Fibroblast of villous mesenchyme (primary cell): Measurements from ENCODE around the gene CFAP65. TPM values are rescaled to one million over a fixed set of nuclear protein-coding genes. Genes with fewer than 3 reads are reported as not detected.
A peak's percentile ranks its signal among the peaks of the same experiment; 100 is the strongest.

Experiments used
- DNase-seq: peaks from one replicate; pipeline ENCODE4 v3.0.0-alpha.2; 2010; ENCODE audit warnings: low read depth
- H3K4me3 ChIP-seq: 2 replicates; pipeline ENCODE4 v1.5.1; 2011; ENCODE audit warnings: low read depth, mild to moderate bottlenecking, low read length
- CTCF ChIP-seq: IDR thresholded peaks from 2 replicates; pipeline ENCODE4 v1.5.1; 2012; ENCODE audit warnings: low read depth, mild to moderate bottlenecking, low read length; ENCODE audit not compliant: insufficient read depth
- total RNA-seq: library from RNA; depleted of rRNA; stranded (reverse); fragments of >200 nt; gene quantifications from 2 replicates; pipeline ENCODE4 v1.2.3, GENCODE V29; 2012

The CFAP65 gene
- total RNA-seq, 1 donor, result not detected

- DNase-seq, result peak; percentile 58
- no peak overlapping the region for H3K4me3 ChIP-seq
- TF ChIP-seq CTCF, result no peak
These were observed 77.1 kb downstream of the CFAP65 start for GRCh38 chr2:218964041-218964771.

GRCh38 chr2:218963601-218964000 lies 77.7 kb downstream of the CFAP65 start:
- no peak for TF ChIP-seq CTCF
- H3K4me3 ChIP-seq, result no peak overlapping the region
- no peak for DNase-seq

- DNase-seq, result peak; percentile 66
- peak overlapping the region; percentile 14 for H3K4me3 ChIP-seq
- no peak for TF ChIP-seq CTCF
These were observed 78.3 kb downstream of the CFAP65 start for GRCh38 chr2:218962859-218963492.

GRCh38 chr2:218961651-218962570 lies 79.4 kb downstream of the CFAP65 start:
- DNase-seq, result no peak
- no peak overlapping the region for H3K4me3 ChIP-seq
- TF ChIP-seq CTCF, result no peak

GRCh38 chr2:218961229-218961628 lies 80.1 kb downstream of the CFAP65 start:
- TF ChIP-seq CTCF, result no peak
- no peak overlapping the region for H3K4me3 ChIP-seq
- DNase-seq, result no peak

GRCh38 chr2:218960309-218961165 lies 80.8 kb downstream of the CFAP65 start:
- no peak for TF ChIP-seq CTCF
- DNase-seq, result no peak
- H3K4me3 ChIP-seq, result no peak overlapping the region
